ENCODE results near the gene C10orf95. TPM values are rescaled to one million over a fixed set of nuclear protein-coding genes. Genes with fewer than 3 reads are reported as not detected.

Gene C10orf95
- total RNA-seq, 1 donor from 2014 or later: 3.1 TPM

DNA sequence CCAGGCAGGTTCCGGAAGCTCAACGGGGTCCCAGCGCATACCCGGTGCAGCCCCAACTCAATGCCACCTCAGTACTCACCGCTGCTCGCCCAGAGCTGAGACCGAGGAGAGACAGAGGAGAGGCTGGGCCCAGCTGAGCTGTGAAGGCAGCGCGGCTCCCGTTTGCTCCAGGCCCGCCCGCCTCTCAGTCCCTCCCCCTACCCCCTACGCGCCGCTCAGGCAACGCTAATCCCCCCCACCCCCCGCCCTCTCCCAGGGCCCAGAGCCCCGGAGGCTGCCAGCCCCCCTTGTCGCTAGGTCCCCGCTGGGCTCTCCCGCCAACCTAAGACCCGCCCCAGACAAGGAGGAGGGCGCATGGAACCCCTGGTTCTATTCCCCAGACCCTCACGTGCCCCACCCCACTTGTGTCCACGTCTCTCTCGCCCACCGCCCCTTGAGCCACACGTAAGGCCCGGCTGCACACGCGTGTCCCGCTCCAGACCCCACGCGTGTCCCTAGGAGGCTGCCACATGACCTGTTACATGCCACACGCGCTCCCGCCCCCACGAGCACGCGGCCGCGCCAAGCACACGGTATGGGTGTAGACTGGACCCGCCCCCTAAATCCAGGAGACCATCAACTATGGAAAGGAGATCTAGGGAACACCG, 32.6 kb downstream of the C10orf95 start, which contains the start of gene PSD:
Gene PSD (minus strand): TSS at position 164 of the 647 bp plus-strand sequence. CDS start 1,747 bp downstream, outside the sequence.
- Histone ChIP-seq H3K36me3 (peaks cover 8% of the 10 kb centered on the region), H3K4me1 (peaks cover 30% of the 10 kb centered on the region), H3K27ac (no peak within 1 kb of the TSS), H3K4me3 (peak within 1 kb of the TSS; percentile 81), H3K27me3 (peaks cover 36% of the 10 kb centered on the region), H3K9me3 (no peaks in the 10 kb centered on the region)
- ATAC-seq: no peak
- intact Hi-C loops (cut with DNase I): no loop called here
- DNase-seq: no peak
- TF ChIP-seq, protein P1, sequence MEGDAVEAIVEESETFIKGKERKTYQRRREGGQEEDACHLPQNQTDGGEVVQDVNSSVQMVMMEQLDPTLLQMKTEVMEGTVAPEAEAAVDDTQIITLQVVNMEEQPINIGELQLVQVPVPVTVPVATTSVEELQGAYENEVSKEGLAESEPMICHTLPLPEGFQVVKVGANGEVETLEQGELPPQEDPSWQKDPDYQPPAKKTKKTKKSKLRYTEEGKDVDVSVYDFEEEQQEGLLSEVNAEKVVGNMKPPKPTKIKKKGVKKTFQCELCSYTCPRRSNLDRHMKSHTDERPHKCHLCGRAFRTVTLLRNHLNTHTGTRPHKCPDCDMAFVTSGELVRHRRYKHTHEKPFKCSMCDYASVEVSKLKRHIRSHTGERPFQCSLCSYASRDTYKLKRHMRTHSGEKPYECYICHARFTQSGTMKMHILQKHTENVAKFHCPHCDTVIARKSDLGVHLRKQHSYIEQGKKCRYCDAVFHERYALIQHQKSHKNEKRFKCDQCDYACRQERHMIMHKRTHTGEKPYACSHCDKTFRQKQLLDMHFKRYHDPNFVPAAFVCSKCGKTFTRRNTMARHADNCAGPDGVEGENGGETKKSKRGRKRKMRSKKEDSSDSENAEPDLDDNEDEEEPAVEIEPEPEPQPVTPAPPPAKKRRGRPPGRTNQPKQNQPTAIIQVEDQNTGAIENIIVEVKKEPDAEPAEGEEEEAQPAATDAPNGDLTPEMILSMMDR (IDR thresholded peaks at IDR 0.05): no peak

DNA sequence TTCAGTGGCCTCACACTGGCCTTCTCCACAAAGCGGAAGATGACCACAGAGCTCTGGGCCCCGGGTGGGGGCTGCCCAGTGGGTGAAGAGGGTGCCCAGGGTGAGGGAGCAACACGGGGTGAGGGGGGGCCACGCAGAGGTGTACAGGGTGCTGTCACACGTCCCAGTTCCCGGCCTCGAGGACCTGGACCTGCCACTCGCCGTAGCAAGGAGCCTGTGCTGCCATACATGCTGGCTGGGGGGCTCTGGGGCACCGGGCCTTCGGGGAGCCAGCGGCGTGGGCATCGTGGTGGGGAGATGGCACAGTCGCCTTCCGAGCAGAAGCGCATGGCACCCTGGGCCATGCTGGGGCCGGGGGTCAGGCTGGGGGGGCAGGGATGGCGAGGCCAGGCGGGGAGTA, 34.6 kb downstream of the C10orf95 start:
- DNase-seq (no peak), ATAC-seq (no peak)
- Histone ChIP-seq H3K27ac (no peak overlapping the region), H3K36me3 (no peaks in the 10 kb centered on the region), H3K9me3 (no peaks in the 10 kb centered on the region), H3K4me1 (peaks cover 14% of the 10 kb centered on the region), H3K4me3 (no peak overlapping the region), H3K27me3 (peaks cover 57% of the 10 kb centered on the region)
- TF ChIP-seq, protein P1 (IDR thresholded peaks at IDR 0.05): no peak
- intact Hi-C loops (cut with DNase I): no loop called here

DNA sequence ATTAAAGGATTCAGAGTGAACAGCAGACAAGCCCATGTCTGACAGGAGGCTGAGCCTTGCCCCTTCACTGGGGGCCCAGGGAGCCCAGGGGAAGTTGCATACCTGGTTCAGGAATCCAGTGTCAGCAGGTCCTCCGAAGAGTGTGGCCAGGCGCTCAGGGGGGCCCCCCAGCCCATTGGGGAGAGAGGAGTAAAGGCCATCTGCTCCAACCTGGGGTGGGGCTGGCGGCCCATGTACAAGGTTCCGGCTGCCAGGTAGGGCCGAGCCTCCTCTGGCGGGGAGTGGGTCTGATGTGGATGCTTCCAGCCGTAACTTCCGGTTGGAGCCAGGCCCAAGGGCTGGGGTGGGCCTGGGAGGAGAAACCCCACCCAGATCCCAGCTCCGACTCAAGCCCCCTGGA, 35.1 kb downstream of the C10orf95 start:
- no peak for ATAC-seq
- Histone ChIP-seq H3K36me3 (no peaks in the 10 kb centered on the region), H3K4me1 (peaks cover 14% of the 10 kb centered on the region), H3K27me3 (peaks cover 61% of the 10 kb centered on the region), H3K9me3 (no peaks in the 10 kb centered on the region), H3K27ac (no peak overlapping the region), H3K4me3 (no peak overlapping the region)
- no peak for DNase-seq
- intact Hi-C loops (cut with DNase I): no loop called here
- TF ChIP-seq, protein P1 (IDR thresholded peaks at IDR 0.05): no peak

DNA sequence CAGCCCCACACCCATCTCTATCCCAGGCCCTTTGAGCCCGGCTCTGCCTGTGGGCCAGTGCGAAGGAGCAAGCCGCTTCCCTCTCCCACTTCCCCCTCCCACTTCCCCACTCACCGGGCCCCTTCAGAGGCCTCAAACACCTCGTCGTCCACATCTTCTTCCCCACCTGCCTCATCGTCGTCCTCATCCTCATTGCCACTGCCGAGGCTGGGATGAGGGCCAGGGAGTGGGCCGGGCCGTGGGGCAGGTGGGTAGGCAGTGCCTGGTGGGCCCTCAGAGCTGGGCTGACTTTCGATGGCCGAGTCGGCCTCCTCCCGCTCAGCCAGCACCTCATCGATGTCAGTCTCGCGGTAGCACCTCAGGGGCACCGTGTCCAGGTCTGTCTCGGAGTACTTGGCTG, 36.6 kb downstream of the C10orf95 start:
- Histone ChIP-seq H3K36me3 (no peaks in the 10 kb centered on the region), H3K9me3 (no peaks in the 10 kb centered on the region), H3K4me3 (no peak overlapping the region), H3K27me3 (peaks cover 76% of the 10 kb centered on the region), H3K27ac (no peak overlapping the region), H3K4me1 (peaks cover 17% of the 10 kb centered on the region)
- TF ChIP-seq, protein P1 (IDR thresholded peaks at IDR 0.05): no peak
- DNase-seq (no peak), ATAC-seq (no peak)
- intact Hi-C loops (cut with DNase I): no loop called here

DNA sequence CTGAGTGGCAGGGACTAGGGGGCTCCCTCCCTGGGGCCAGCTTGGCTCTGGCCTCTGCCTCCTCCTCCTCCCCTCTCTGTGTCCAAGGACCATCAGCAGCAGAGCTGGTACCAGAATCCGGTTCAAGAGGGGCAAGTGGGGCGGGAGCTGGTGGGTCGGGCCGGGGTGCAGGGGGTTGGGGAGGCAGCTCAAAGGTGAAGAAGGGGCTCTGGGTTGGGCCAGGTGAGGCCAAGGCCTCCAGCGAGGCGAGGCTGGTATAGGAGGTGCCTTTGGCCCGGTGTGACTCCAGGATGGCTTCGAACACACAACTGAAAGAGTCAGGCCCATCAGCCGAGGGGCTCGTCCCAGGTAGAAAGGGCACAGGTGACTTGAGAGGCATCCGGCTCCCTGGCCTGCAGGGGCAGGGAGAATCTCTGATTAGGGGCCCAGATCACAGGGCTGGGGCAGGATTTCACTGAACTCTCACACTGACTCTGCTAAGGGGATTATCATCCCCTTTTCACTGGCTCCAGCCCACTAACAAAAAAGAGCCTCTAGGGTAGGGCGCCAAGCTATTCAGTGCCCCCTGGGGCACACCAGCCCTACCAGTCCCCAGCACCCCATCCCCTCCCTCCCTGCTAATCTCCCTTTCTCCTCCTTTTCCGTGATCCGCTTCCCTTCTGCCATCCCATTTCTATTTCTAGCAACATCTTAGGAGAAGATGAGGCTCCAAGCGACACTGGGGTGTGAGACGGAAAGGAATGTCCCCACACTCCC, 37.4 kb downstream of the C10orf95 start:
- ATAC-seq: no peak
- Histone ChIP-seq H3K9me3 (no peaks in the 10 kb centered on the region), H3K4me1 (peaks cover 13% of the 10 kb centered on the region), H3K27ac (no peak overlapping the region), H3K27me3 (peaks cover 82% of the 10 kb centered on the region), H3K36me3 (no peaks in the 10 kb centered on the region), H3K4me3 (no peak overlapping the region)
- peak; percentile 60 for DNase-seq
- intact Hi-C loops (cut with DNase I): no loop called here
- TF ChIP-seq, protein P1 (IDR thresholded peaks at IDR 0.05): no peak
